CD14-positive monocyte (primary cell): ENCODE results near the gene MTUS2. TPM values are rescaled to one million over a fixed set of nuclear protein-coding genes. Genes with fewer than 3 reads are reported as not detected.

Experiments
- DNase-seq, 3 donors: peaks; one replicate each; pipeline ENCODE4 v3.0.0-alpha.2; 2011 to 2022
- H2AFZ ChIP-seq: 2 replicates; pipeline ENCODE4 v1.6.0; 2012; ENCODE audit warnings: mild to moderate bottlenecking, low read depth, low read length, inconsistent platforms; ENCODE audit not compliant: insufficient read depth, poor library complexity, severe bottlenecking
- H3K27ac ChIP-seq, 2 donors: 1 replicate in 1 of 2; 2 replicates in 1 of 2; pipeline ENCODE4 v1.5.1; 2012 to 2013; ENCODE audit warnings: low read length in 2 of 2, control low read depth in 1 of 2, inconsistent platforms in 1 of 2, low read depth in 1 of 2, mild to moderate bottlenecking in 1 of 2
- H3K27me3 ChIP-seq, 2 donors: one replicate each; pipeline versions ENCODE4 v1.6.0 to v1.6.1; 2011 to 2013; ENCODE audit warnings: low read length in 2 of 2; ENCODE audit not compliant: control insufficient read depth in 2 of 2, insufficient read depth in 2 of 2
- H3K36me3 ChIP-seq, 2 donors: replicated peaks in 1 of 2; 1 replicate in 1 of 2; 2 replicates in 1 of 2; pipeline versions ENCODE4 v1.5.1 to v1.6.1; 2012 to 2013; ENCODE audit warnings: low read length in 2 of 2, control low read depth in 1 of 2, inconsistent platforms in 1 of 2, mild to moderate bottlenecking in 1 of 2; ENCODE audit not compliant: insufficient read depth in 2 of 2, control insufficient read depth in 1 of 2
- H3K4me1 ChIP-seq, 2 donors: 1 replicate in 1 of 2; 2 replicates in 1 of 2; pipeline versions ENCODE4 v1.5.1 to v1.6.1; 2012 to 2013; ENCODE audit warnings: low read length in 2 of 2, control low read depth in 1 of 2, inconsistent platforms in 1 of 2, mild to moderate bottlenecking in 1 of 2, moderate library complexity in 1 of 2; ENCODE audit not compliant: insufficient read depth in 2 of 2, control insufficient read depth in 1 of 2
- H3K4me2 ChIP-seq: replicated peaks from 2 replicates; pipeline ENCODE3; 2012; ENCODE audit warnings: low read length, moderate library complexity, mild to moderate bottlenecking; ENCODE audit not compliant: poor library complexity, severe bottlenecking; ENCODE audit errors: extremely low read depth
- H3K4me3 ChIP-seq, 3 experiments: fragments of 200-600 bp in 1 of 3; sonication (generic) in 1 of 3; replicated peaks in 1 of 3; 1 replicate in 2 of 3; 2 replicates in 1 of 3; pipeline ENCODE4 v1.5.1; 2011 to 2013; ENCODE audit warnings: low read length in 3 of 3, mild to moderate bottlenecking in 3 of 3, control low read depth in 2 of 3, low read depth in 2 of 3, inconsistent platforms in 1 of 3, moderate library complexity in 1 of 3
- H3K79me2 ChIP-seq: 2 replicates; pipeline ENCODE4 v1.6.0; 2012; ENCODE audit warnings: mild to moderate bottlenecking, control low read depth, inconsistent platforms, low read length, moderate library complexity; ENCODE audit not compliant: insufficient read depth
- H3K9ac ChIP-seq: 2 replicates; pipeline ENCODE4 v1.6.0; 2017; ENCODE audit warnings: low read length, mild to moderate bottlenecking; ENCODE audit not compliant: insufficient read depth, poor library complexity, severe bottlenecking
- H3K9me3 ChIP-seq, 2 donors: replicated peaks in 1 of 2; 1 replicate in 1 of 2; 2 replicates in 1 of 2; pipeline versions ENCODE4 v1.5.1 to v1.6.1; 2012 to 2013; ENCODE audit warnings: low read length in 2 of 2, control low read depth in 1 of 2; ENCODE audit not compliant: control insufficient read depth in 1 of 2, insufficient read depth in 1 of 2
- H4K20me1 ChIP-seq: 2 replicates; pipeline ENCODE4 v1.6.0; 2012; ENCODE audit warnings: mild to moderate bottlenecking, low read length, control low read depth, moderate library complexity; ENCODE audit not compliant: insufficient read depth
- H3K27ac Mint-ChIP-seq, 7 donors: one replicate each; pipeline ENCODE4 v1.8.0; 2020; ENCODE audit warnings: mild to moderate bottlenecking in 7 of 7, mixed read lengths in 7 of 7, moderate library complexity in 6 of 7, inconsistent platforms in 2 of 7
- H3K27me3 Mint-ChIP-seq, 3 donors: one replicate each; pipeline ENCODE4 v1.8.0; 2021 to 2022; ENCODE audit warnings: low read depth in 3 of 3, mild to moderate bottlenecking in 3 of 3, mixed read lengths in 3 of 3, moderate library complexity in 3 of 3, inconsistent platforms in 1 of 3
- H3K36me3 Mint-ChIP-seq, 2 donors: one replicate each; pipeline ENCODE4 v1.8.0; 2020; ENCODE audit warnings: mixed read lengths in 2 of 2, inconsistent platforms in 1 of 2, mild to moderate bottlenecking in 1 of 2
- H3K4me1 Mint-ChIP-seq: one replicate; pipeline ENCODE4 v1.8.0; 2020; ENCODE audit warnings: mild to moderate bottlenecking, mixed read lengths
- H3K4me3 Mint-ChIP-seq, 2 donors: one replicate each; pipeline ENCODE4 v1.8.0; 2020; ENCODE audit warnings: mild to moderate bottlenecking in 2 of 2, mixed read lengths in 2 of 2, moderate library complexity in 1 of 2
- H3K9me3 Mint-ChIP-seq, 7 donors: one replicate each; pipeline ENCODE4 v1.8.0; 2020 to 2022; ENCODE audit warnings: mixed read lengths in 7 of 7, mild to moderate bottlenecking in 6 of 7, moderate library complexity in 6 of 7, inconsistent platforms in 2 of 7
- CTCF ChIP-seq: fragments of 200-600 bp; IDR thresholded peaks from one replicate; pipeline ENCODE4 v1.8.0; 2022; ENCODE audit warnings: antibody characterized with exemption, mild to moderate bottlenecking
- WGBS: methylation state at CpG from one replicate; pipeline ENCODE4 v1.1.5; 2013; ENCODE audit warnings: missing lambda C conversion rate; ENCODE audit not compliant: insufficient coverage; 5-methylcytosine and 5-hydroxymethylcytosine counted together
- intact Hi-C, 2 donors: fragments of 100-400 bp; cut with micrococcal nuclease; formaldehyde crosslinking; loops; one replicate each; pipeline versions ENCODE4 v1.15.0 to v1.15.1; 2023
- polyA plus RNA-seq, 3 donors: library from polyadenylated mRNA; depleted of rRNA in 1 of 3; unstranded in 2 of 3; stranded (reverse) in 1 of 3; fragments of 300-500 nt in 2 of 3; fragments of >200 nt in 1 of 3; fragmentation: Illumina TruSeq in 2 of 3; gene quantifications; 1 replicate in 2 of 3; 2 replicates in 1 of 3; pipeline ENCODE4 v1.2.3, GENCODE V29; 2012 to 2021

Gene MTUS2
- polyA plus RNA-seq, 3 donors = 0.04 TPM; not detected in 2

GRCh38 chr13:29067306-29067945, 247.3 kb downstream of the MTUS2 start:
- Histone ChIP-seq H3K9me3 (no peaks in the 10 kb centered on the region), H4K20me1 (no peaks in the 10 kb centered on the region), H3K27ac (no peak overlapping the region), H3K9ac (no peak overlapping the region), H3K79me2 (no peaks in the 10 kb centered on the region), H3K4me1 (no peaks in the 10 kb centered on the region), H3K4me3 (no peak overlapping the region), H3K36me3 (no peaks in the 10 kb centered on the region), H3K4me2 (no peak overlapping the region), H3K27me3 (peaks cover 0 to 2% of the 10 kb centered on the region in 2 donors), H2AFZ (no peak overlapping the region)
- H3K36me3 Mint-ChIP-seq = no peaks in the 10 kb centered on the region
- TF ChIP-seq CTCF = no peak
- H3K9me3 Mint-ChIP-seq = no peaks in the 10 kb centered on the region
- H3K27ac Mint-ChIP-seq = no peak overlapping the region
- H3K27me3 Mint-ChIP-seq = no peaks in the 10 kb centered on the region
- no peak for DNase-seq
- no peak overlapping the region for H3K4me3 Mint-ChIP-seq
- H3K4me1 Mint-ChIP-seq = no peaks in the 10 kb centered on the region
- WGBS = 47% methylated on average over 3 of the region's 3 CpGs
- intact Hi-C loops = no loop called here

- Histone ChIP-seq H3K36me3 (no peaks in the 10 kb centered on the region), H3K4me1 (no peaks in the 10 kb centered on the region), H3K27ac (no peak overlapping the region), H3K4me3 (no peak overlapping the region), H3K27me3 (no peaks in the 10 kb centered on the region), H3K9me3 (no peaks in the 10 kb centered on the region), H4K20me1 (no peaks in the 10 kb centered on the region), H2AFZ (no peak overlapping the region), H3K79me2 (no peaks in the 10 kb centered on the region), H3K9ac (no peak overlapping the region), H3K4me2 (no peak overlapping the region)
- H3K4me1 Mint-ChIP-seq = no peaks in the 10 kb centered on the region
- H3K4me3 Mint-ChIP-seq = peak overlapping the region in 1 of 2 donors; percentile 0
- no peak overlapping the region for H3K27ac Mint-ChIP-seq
- H3K36me3 Mint-ChIP-seq = no peaks in the 10 kb centered on the region
- no peak for DNase-seq
- 80% methylated on average over 3 of the region's 3 CpGs for WGBS
- H3K27me3 Mint-ChIP-seq = peaks cover 0 to 2% (median 1%) of the 10 kb centered on the region in 3 donors
- intact Hi-C loops = no loop called here
- TF ChIP-seq CTCF = no peak
- H3K9me3 Mint-ChIP-seq = peaks cover 0 to 5% (median 2%) of the 10 kb centered on the region in 7 donors
Measured at GRCh38 chr13:29073755-29074154, 253.6 kb downstream of the MTUS2 start.
